Activated CD4-positive, alpha-beta memory T cell treated with anti-CD3 and anti-CD28 coated beads for 36 hours (primary cell): ENCODE data around the gene AAR2. TPM values are rescaled to one million over a fixed set of nuclear protein-coding genes. Genes with fewer than 3 reads are reported as not detected.

Source experiments
- CTCF ChIA-PET: fragments of 350-600 bp; sonication (Branson Sonifier 250); formaldehyde crosslinking; loops from one replicate; lab custom pipeline; 2021; ENCODE audit warnings: antibody characterized with exemption, inconsistent platforms; lab: Charles Lee
- POLR2A ChIA-PET: fragments of 350-600 bp; sonication (Branson Sonifier 250); formaldehyde crosslinking; loops from one replicate; lab custom pipeline; 2021; ENCODE audit warnings: antibody characterized with exemption; lab: Charles Lee
- DNase-seq: peaks from one replicate; pipeline ENCODE4 v3.0.0-alpha.2; 2020
- H3K27ac Mint-ChIP-seq: one replicate; pipeline ENCODE4 v1.8.0; 2021; ENCODE audit warnings: mixed read lengths
- H3K27me3 Mint-ChIP-seq: one replicate; pipeline ENCODE4 v1.8.0; 2021; ENCODE audit warnings: mixed read lengths
- H3K36me3 Mint-ChIP-seq: one replicate; pipeline ENCODE4 v1.8.0; 2021; ENCODE audit warnings: mixed read lengths
- H3K4me1 Mint-ChIP-seq: one replicate; pipeline ENCODE4 v1.8.0; 2021; ENCODE audit warnings: low read depth, mixed read lengths
- H3K4me3 Mint-ChIP-seq: one replicate; pipeline ENCODE4 v1.8.0; 2021; ENCODE audit warnings: mild to moderate bottlenecking, mixed read lengths
- H3K9me3 Mint-ChIP-seq: one replicate; pipeline ENCODE4 v1.8.0; 2021; ENCODE audit warnings: mixed read lengths
- intact Hi-C: fragments of 100-400 bp; cut with micrococcal nuclease; formaldehyde crosslinking; loops from one replicate; pipeline ENCODE4 v1.15.1; 2023
- total RNA-seq, 2 experiments: library from RNA; stranded (reverse); gene quantifications; one replicate each; pipeline ENCODE4 v1.2.3, GENCODE V29; 2021

The AAR2 gene
- total RNA-seq, 2 experiments from 2014 or later: 17.3 to 17.8 TPM

GRCh38 chr20:36298061-36298460 lies 61.8 kb downstream of the AAR2 start:
- no peak for DNase-seq
- no peak overlapping the region for H3K27ac Mint-ChIP-seq
- intact Hi-C loops: no loop called here
- no peaks in the 10 kb centered on the region for H3K36me3 Mint-ChIP-seq
- peaks cover 33% of the 10 kb centered on the region for H3K27me3 Mint-ChIP-seq
- ChIA-PET CTCF (no interaction called here), POLR2A (no interaction called here)
- no peaks in the 10 kb centered on the region for H3K4me1 Mint-ChIP-seq
- no peaks in the 10 kb centered on the region for H3K9me3 Mint-ChIP-seq
- H3K4me3 Mint-ChIP-seq: no peak overlapping the region

GRCh38 chr20:36298795-36299339 lies 62.6 kb downstream of the AAR2 start:
- no peaks in the 10 kb centered on the region for H3K36me3 Mint-ChIP-seq
- CTCF ChIA-PET: no interaction called here
- intact Hi-C loops: no loop called here
- no peaks in the 10 kb centered on the region for H3K4me1 Mint-ChIP-seq
- no peak overlapping the region for H3K4me3 Mint-ChIP-seq
- POLR2A ChIA-PET: no interaction called here
- H3K9me3 Mint-ChIP-seq: no peaks in the 10 kb centered on the region
- DNase-seq: no peak
- H3K27ac Mint-ChIP-seq: no peak overlapping the region
- peaks cover 38% of the 10 kb centered on the region for H3K27me3 Mint-ChIP-seq

- DNase-seq: no peak
Observed at GRCh38 chr20:36299459-36299858, 63.2 kb downstream of the AAR2 start.

GRCh38 chr20:36301359-36302119 lies 65.3 kb downstream of the AAR2 start:
- H3K36me3 Mint-ChIP-seq: no peaks in the 10 kb centered on the region
- no peak overlapping the region for H3K4me3 Mint-ChIP-seq
- H3K4me1 Mint-ChIP-seq: peaks cover 3% of the 10 kb centered on the region
- H3K27me3 Mint-ChIP-seq: peaks cover 49% of the 10 kb centered on the region
- DNase-seq: no peak
- POLR2A ChIA-PET: no interaction called here
- H3K27ac Mint-ChIP-seq: no peak overlapping the region
- CTCF ChIA-PET: interaction anchor here (1.7 kb wide), 1 partner anchor 99 kb away, joined by 5 read pairs; no protein-coding TSS in a partner anchor
- no peaks in the 10 kb centered on the region for H3K9me3 Mint-ChIP-seq
- intact Hi-C loops: no loop called here

More at GRCh38 chr20:36299459-36299858, 63.2 kb downstream of the AAR2 start:
- ChIA-PET POLR2A (no interaction called here), CTCF (no interaction called here)
- Mint-ChIP-seq H3K4me1 (no peaks in the 10 kb centered on the region), H3K4me3 (no peak overlapping the region), H3K9me3 (no peaks in the 10 kb centered on the region), H3K27ac (no peak overlapping the region), H3K27me3 (peaks cover 43% of the 10 kb centered on the region), H3K36me3 (no peaks in the 10 kb centered on the region)
- intact Hi-C loops: no loop called here

- H3K4me3 Mint-ChIP-seq: no peak overlapping the region
- no peaks in the 10 kb centered on the region for H3K9me3 Mint-ChIP-seq
- peaks cover 3% of the 10 kb centered on the region for H3K4me1 Mint-ChIP-seq
- CTCF ChIA-PET: no interaction called here
- peaks cover 49% of the 10 kb centered on the region for H3K27me3 Mint-ChIP-seq
- H3K36me3 Mint-ChIP-seq: no peaks in the 10 kb centered on the region
- intact Hi-C loops: no loop called here
- POLR2A ChIA-PET: no interaction called here
- no peak for DNase-seq
- no peak overlapping the region for H3K27ac Mint-ChIP-seq
Observed at GRCh38 chr20:36303020-36303595, 66.8 kb downstream of the AAR2 start.

- Mint-ChIP-seq H3K9me3 (no peaks in the 10 kb centered on the region), H3K27me3 (peaks cover 53% of the 10 kb centered on the region), H3K27ac (no peak overlapping the region), H3K4me1 (peaks cover 3% of the 10 kb centered on the region), H3K36me3 (no peaks in the 10 kb centered on the region), H3K4me3 (no peak overlapping the region)
- no peak for DNase-seq
- POLR2A ChIA-PET: no interaction called here
- intact Hi-C loops: no loop called here
- CTCF ChIA-PET: no interaction called here
Observed at GRCh38 chr20:36303831-36304230, 67.6 kb downstream of the AAR2 start.

- H3K36me3 Mint-ChIP-seq: no peaks in the 10 kb centered on the region
- ChIA-PET CTCF (interaction anchor here (0.6 to 0.9 kb wide), 2 partner anchors 43 to 102 kb away, joined by 3 to 5 read pairs; no protein-coding TSS in a partner anchor), POLR2A (no interaction called here)
- peak overlapping the region; percentile 9 for H3K4me3 Mint-ChIP-seq
- DNase-seq: no peak
- peaks cover 3% of the 10 kb centered on the region for H3K4me1 Mint-ChIP-seq
- intact Hi-C loops: no loop called here
- no peak overlapping the region for H3K27ac Mint-ChIP-seq
- H3K9me3 Mint-ChIP-seq: no peaks in the 10 kb centered on the region
- H3K27me3 Mint-ChIP-seq: peaks cover 56% of the 10 kb centered on the region
Observed at GRCh38 chr20:36304786-36305495, 68.7 kb downstream of the AAR2 start.

GRCh38 chr20:36305602-36306551 lies 69.6 kb downstream of the AAR2 start, which contains the start of gene DLGAP4:
Gene DLGAP4 (plus strand): TSS chr20:36306339. CDS start chr20:36431718, 125,379 bp downstream.
- no peak within 1 kb of the TSS for H3K27ac Mint-ChIP-seq
- DNase-seq: peak; percentile 21
- no peaks in the 10 kb centered on the region for H3K36me3 Mint-ChIP-seq
- no peaks in the 10 kb centered on the region for H3K9me3 Mint-ChIP-seq
- H3K4me3 Mint-ChIP-seq: peak within 1 kb of the TSS; percentile 24
- H3K27me3 Mint-ChIP-seq: peaks cover 50% of the 10 kb centered on the region
- ChIA-PET POLR2A (no interaction called here), CTCF (interaction anchor here (0.6 kb wide), 1 partner anchor 42 kb away, joined by 5 read pairs; no protein-coding TSS in a partner anchor)
- H3K4me1 Mint-ChIP-seq: peaks cover 3% of the 10 kb centered on the region
- intact Hi-C loops: no loop called here

Other genes with a start within 250 kb of the AAR2 start
- gene EPB41L1, start 81.7 kb upstream of the AAR2 start, total RNA-seq: under 1 TPM; 0.36 to 0.88 TPM
- gene DLGAP4, start 69.9 kb downstream of the AAR2 start, total RNA-seq: 10 to 100 TPM; 18.5 to 18.8 TPM